ENCODE data around the gene ABCC1.

Gene ABCC1

DNA sequence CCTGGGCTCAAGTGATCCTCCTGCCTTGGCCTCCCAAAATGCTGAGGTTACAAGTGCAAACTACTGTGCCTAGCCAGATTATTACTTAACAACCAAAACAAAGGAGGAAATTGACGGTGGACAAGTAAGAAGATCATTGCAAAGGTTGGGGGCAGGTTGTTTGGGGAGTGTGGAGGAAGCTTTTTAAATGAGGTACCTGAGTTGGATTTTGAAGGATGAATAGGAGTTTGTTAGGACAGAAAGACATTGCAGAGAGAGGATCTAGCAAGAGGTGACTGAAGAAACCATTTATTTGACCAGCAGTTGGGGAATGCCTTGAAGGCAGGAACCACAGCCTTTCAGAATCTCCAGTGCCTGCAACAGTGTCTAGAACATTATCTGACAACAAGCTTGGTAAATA is 51.3 kb downstream of the ABCC1 start:
- no peak for DNase-seq

DNA sequence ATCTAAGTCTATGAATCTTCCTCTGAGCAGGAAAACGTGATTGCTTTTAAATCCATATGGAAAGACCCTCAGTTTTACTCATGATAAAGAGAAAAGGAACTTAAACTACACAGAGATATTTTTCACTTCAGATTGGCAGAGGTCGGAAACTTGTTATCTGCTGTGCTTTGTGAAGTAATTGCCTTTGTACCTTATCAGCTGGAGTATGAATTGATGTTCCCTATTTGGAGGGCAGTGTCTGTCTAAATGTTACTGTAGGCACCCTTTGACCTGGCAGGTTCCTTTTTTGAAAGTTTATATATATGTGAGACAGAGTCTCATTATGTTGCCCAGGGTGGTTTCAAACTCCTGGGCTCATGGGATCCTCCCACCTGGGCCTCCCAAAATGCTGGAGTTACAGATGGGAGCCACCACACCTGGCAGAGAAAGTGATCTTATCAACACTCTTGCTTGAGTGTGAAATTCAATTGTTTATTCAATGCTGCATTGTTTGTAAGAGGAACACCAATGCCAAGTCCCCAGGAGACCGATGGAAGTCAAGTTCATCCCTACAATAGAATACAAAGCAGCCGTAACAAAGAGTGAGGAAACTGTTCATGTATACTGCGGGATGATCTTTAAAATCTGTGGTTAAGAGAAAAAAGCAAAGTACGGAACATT is 52.3 kb downstream of the ABCC1 start:
- no peak for DNase-seq

DNA sequence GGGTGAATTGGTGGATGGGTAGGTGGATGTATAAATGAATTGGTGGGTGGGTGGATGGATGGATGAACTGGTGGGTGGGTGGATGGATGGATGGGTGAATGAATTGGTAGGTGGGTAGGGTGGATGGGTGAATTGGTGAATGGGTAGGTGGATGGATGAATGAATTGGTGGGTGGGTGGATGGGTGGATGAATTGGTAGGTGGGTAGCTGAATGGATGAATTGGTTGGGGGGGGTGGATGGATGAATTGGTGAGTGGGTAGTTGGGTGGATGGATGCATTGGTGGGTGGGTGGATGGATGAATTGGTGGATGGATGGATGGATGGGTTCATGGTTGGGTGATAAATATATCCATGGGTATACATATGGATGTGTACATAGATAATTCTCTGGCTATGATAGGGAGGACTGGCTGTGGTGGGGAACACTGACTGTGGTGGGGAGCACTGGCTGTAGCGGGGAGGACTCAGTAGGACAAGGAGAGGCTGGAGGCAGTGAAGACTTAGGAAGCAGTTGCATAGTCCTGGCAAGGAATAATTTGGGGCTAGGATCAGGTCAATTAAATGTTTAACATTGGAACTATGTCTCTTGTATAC is 54.4 kb downstream of the ABCC1 start:
- DNase-seq: no peak

DNA sequence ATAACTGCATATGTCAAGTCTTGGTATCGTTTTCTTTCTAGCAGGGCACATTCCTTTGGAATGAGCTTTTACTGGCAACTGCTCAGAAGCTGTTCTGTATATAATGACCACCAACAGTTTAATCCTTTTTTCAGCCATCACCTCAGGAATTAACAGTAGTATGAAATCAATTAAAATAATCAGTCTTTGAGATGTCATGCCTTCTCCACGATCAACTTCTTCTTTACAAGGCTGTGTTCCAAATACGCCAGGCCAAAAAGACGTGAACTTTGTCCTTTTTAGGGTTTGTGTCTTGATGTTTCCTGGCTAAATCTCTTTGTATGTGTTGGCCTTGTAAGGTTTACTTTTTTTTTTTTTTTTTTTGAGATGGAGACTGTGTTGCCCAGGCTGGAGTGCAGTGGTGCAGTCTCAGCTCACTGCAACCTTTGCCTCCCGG is 54.9 kb downstream of the ABCC1 start:
- no peak for DNase-seq

DNA sequence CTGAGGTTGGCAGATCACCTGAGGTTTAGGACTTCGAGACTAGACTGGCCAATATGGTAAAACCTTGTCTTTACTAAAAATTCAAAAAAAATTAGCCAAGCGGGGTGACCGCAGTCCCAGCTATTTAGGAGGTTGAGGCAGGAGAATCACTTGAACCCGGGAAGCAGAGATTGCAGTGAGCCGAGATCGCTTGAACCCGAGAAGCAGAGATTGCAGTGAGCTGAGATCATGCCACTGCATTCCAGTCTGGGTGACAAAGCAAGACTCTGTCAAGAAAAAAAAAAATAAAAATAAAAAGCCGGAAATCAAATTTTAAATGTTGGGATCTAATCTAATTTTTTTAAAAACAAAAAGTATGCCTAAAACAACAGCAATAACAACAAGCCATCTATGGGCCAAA is 56.3 kb downstream of the ABCC1 start:
- DNase-seq: no peak

DNA sequence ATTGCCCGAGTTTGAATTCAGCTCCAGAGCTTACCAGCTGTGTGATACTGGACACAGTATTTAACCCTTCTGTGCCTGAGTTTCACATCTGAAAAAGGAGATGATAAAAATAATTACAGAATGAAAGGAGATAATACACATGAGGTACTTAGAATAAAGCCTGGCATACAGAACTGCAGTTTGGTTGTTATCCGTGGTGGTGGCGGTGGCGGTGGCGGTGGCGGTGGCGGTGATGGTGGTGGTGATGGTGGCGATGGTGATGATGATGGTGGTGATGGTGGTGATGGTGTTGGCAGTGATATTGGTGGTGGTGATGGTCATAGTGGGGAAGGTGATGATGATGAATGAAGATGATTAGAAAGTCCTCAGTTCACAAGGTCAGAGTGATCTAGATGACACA is 57.2 kb downstream of the ABCC1 start:
- no peak for DNase-seq

DNA sequence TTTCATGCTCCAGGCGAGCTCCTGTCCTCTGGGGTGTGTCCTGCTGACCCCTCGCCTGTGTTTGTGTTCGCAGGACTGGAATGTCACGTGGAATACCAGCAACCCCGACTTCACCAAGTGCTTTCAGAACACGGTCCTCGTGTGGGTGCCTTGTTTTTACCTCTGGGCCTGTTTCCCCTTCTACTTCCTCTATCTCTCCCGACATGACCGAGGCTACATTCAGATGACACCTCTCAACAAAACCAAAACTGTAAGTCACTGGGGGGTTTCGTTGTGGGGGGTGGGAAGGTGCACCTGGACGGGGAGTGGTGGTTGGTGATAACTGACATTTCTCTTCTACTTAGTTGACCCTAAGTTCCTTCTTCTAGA is 58.3 kb downstream of the ABCC1 start:
- DNase-seq: no peak

DNA sequence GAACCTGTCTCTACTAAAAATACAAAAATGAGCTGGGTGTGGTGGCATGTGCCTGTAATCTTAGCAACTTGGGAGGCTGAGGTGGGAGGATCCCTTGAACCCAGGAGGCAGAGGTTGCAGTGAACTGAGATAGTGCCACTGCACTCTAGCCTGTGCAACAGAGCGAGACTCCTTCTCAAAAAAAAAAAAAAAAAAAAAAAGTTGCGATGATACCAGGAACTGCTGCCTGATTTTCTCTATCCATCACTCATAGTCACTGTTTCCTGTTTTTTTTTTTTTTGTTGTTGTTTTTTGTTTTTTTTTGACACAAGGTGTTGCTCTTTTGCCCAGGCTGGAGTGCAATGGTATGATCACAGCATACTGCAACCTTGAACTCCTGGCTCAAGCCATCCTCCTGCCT is 59.2 kb downstream of the ABCC1 start:
- DNase-seq: no peak

DNA sequence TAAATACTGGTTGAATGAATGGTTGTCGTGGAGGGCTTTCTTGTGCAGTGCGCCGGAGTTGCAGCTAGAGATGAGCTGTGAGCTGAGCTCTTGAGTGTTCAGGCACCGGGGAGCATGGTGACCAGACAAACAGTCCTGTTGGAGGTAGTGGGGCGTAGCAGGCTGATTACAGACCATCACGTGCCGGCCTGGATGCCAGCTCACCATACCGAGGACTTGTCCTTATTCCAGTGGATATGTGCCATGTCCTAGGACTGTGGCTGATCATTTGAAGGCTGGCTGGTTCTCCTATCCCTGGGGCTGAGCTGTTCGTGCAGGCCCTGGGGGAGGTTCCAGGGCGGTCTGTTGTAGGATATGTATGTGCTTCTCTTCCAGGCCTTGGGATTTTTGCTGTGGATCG is 60.0 kb downstream of the ABCC1 start:
- no peak for DNase-seq

DNA sequence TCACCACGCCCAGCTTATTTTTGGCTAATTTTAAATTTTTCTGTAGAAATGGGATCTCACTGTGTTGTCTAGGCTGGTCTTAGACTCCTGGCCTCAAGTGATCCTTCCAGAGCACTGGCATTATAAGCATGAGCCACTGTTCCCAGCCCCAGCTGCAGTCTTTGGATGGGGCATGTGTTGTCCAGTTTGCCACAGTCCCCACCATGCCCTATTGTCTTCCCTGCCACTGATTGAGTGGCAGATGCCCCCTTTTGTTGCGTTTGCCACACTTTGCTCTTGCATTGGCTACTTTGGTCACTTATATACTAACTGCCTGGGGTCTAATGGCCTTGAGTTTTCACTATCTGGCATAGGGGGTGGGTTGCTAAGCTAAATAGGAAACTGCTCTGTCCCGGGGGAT is 60.8 kb downstream of the ABCC1 start:
- DNase-seq: no peak

DNA sequence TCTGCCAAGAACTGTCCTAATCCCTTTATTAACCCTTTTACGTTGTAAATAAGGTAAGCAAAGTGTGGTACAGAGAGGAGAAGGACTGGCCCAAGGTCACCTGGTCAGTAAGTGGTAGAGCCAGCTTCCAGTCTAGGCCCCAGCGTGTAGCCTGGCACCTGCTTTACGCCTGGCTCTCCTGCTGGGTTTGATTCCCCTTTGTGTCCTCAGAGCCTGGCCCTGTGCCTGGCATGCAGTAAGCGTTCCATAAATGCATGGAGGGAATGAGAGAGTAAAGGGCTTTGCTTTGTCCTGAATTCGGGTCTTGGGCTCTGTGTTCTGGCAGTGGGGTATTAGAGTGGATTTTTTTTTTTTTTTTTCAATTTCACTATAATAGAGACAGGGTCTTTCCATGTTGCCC is 62.7 kb downstream of the ABCC1 start:
- no peak for DNase-seq

DNA sequence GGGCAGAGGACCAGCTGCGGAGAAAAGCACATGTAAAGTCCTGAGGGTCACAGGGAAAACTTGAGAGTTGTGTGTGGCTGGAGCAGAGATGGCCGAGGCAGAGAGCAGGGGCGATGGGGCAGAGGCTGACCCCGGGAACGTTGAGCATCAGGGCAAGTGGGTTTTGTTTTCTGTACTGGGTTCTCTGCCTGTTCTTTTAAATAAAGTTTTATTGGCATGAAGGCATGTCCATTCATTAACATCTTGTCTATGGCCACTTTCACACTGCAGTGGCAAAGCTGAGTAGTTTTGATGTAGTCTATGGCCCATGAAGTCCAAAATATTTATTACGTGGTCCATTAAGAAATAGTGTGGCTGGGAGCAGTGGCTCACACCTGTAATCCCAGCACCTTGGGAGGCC is 64.4 kb downstream of the ABCC1 start:
- DNase-seq: no peak

DNA sequence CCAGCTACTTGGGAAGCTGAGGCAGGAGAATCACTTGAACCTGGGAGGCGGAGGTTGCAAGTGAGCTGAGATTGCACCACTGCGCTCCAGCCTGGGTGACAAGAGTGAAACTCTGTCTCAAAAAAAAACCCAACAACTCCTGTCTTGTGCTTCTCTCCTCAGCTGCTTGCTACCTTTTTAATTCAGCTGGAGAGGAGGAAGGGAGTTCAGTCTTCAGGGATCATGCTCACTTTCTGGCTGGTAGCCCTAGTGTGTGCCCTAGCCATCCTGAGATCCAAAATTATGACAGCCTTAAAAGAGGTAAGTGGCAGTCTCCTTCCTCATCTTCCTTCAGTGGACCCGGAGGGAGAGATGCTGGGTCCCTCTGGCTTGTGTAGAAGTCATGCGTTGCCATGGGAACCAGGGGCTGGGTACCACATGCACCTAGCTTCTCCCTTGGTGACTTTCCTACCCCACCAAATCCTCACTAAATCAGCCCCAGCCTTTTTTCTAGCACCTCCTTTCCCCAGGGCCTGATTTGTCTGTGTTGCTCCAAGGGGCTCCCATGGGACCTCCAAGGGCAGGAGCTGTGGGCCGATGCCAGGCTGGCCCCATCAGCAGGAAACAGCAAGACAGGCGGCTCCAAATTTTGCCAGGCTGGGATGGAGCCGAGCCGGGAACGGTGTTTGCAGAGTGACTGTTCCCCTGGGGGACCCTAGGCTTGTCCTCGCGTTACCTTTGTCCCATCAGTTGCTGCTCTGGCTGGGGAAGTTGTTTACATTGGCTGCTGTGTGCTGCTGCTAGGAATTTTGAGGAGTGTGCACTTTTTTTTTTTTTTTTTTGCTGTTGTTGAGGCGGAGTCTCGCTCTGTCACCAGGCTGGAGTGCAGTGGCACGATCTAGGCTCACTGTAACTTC is 65.2 kb downstream of the ABCC1 start:
- no peak for DNase-seq

DNA sequence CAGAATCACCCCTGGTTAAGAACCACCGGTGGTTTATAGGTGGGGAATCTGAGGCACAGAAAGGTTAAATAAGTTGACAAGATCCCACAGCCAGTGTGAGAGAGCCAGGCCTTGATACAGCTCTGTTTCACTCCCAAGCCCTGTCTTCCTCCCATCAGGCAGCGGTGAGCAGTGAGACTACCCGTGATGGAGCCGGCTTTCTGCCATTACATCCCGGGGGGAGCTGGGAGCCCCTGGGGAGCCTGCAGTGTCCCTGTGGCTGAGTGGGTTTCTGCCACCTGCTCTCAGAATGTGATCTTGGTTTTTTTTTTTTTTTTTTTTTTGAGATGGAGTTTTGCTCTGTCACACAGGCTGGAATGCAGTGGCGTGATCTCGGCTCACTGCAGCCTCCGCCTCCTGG is 66.4 kb downstream of the ABCC1 start:
- no peak for DNase-seq

DNA sequence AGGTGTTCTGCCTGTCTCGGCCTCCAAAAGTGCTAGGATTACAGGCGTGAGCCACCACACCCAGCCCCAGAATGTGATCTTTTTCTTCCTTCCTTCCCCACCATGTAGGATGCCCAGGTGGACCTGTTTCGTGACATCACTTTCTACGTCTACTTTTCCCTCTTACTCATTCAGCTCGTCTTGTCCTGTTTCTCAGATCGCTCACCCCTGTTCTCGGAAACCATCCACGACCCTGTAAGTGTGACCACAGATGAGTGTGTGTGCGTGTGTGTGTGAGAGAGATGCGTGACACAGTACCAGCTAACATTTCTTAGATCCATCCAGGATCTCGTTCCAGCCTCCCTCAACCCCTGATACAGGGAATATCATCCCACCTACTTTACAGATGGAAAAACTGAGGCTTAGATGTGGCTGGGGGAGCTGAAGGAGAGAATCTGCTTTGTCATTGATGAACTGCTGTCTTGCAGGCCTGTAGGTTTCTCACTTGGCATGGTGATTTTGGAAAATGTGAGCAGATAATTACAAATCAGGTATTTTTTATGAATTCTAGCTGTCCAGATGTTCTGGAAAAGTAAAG is 67.1 kb downstream of the ABCC1 start:
- DNase-seq: no peak

DNA sequence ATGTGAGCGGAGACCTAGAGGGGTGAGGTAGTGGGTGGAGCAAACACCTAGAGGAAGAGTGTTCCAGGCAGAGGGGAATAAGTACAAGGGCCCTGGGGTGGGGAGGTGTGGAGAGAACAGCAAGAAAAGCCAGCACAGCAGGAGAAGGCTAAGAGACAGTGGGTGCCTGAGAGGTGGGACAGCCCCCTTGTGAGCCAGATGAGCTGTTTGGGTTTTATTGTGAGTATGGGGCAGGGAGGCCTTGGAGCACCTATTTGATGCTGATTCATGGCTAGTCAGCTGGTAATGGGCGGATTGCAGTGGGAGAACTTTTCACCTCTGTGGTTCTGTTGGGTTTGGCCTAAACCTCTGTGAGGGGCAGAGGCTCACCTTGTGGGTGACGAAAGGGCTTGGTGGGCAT is 68.4 kb downstream of the ABCC1 start:
- DNase-seq: no peak

DNA sequence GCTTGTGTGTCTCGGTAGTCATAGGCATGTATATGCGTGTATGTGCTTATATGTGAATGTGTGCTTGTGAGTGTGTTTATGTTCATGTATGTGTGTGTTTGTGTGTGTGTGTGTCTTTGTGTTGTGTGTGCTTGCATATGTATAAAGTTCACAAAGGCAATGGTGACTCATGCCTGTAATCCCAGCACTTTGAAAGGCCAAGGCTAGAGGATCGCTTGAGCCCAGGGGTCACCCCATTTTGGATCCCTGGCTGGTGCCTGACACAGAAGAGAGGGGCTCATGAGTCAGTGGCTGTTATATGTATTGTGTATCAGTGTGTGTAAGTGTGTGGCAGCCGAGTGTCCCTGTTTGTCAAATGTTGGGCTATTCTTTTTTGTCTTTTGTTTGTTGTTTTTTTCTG is 69.3 kb downstream of the ABCC1 start:
- DNase-seq: no peak

DNA sequence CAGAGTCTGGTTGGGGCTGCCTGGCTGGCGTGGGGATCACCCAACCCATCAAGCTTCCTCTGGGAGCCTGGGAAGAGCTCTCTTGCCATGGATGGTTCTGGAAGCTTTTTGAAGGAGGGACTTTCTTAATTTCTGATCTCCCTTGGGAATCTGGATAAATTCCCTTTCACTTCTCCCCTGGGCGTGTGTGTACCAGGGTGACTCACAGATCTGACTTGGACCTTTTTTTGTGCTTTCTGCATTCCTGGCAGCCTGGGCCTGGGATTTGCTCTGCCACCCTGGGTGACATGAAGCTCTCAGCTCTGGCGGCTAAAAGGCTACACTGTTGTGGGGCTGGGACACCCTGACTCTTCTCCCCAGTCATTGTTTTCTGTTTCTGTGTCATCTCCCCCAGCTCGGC is 70.1 kb downstream of the ABCC1 start:
- DNase-seq: no peak

DNA sequence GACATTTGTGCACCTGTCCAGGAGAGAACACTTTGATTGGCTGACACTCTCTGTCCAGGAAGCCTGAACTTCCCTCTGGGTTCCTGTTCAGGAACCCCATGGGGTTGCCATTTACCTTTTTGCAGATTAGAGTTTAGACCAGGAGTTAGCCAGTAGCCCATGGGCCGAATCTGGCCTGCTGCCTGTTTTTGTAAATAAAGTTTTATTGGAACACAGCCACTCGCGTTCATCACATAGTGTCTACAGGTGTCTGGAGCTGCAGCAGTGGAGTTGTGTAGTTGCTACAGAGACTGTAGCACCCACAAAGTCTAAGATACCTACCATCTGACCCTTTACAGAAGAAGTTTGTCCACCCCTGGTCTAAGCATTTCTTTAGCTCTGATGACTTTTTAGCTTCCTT is 70.9 kb downstream of the ABCC1 start:
- no peak for DNase-seq

DNA sequence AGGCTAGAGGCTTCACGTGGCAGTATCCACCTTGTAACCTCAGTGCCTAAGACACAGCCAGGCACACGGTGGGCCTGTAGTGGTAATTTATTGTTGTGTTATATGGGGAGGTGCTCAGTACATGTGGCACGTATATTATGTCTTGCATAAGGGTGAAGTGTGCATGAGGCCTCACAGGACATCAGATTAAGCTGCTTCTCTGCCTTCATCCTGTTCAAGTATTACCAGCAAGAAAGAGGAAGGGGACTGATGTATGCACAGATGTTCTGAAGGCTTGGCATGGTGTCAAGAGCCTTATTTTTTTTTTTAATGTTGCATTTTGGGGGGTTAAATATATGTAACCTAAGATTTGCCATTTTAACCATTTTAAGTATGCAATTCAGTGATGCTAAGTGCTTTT is 71.6 kb downstream of the ABCC1 start:
- DNase-seq: no peak

DNA sequence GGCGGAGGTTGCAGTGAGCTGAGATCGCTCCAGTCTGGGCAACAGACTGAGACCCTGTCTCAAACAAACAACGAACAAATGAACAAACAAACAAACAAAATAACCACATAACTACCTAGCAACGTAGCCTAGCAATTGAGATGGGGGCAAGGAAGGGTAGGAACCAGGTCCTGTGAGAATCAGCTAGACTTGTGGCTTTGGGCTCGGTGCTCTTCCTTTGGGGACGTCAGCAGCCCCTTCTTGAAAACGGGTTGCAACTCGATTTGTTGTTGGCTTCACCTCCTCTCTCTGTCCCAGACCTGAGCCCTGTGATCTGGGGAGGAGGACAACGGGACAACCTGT is 72.2 kb downstream of the ABCC1 start:
- DNase-seq: no peak

DNA sequence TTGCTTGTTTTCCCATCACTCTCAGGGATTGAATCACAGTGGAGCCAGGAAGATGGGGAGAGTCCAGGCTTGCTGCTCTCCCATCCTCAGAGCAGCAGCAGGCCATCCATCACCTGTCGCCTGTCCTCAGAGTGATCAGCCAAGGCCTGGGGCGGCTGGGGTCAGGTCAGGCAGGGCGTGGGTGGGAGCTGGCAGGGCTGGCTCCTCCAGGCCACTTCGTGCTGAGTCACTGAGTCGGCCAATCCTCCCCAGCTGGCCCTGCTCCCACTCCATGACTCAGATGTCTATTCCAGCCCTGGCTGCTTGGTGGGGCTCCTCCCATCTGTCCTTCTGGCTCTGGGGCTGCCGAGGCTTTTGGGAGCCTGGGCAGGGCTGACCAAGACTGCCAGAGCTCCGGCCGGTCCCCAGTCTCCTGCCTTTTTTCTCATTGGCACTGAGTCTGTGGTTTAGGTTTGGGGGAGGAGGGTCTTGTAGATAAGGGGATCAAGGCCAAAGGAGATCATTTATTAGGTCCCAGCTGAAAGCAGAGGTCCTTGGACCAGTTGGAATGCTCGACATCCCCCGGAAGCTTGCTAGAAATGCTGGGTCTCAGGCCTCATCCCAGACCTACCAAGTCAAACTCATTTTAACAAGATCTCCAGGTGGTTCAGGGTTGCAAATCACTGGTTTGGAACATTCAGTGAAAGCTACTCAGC is 72.7 kb downstream of the ABCC1 start:
- DNase-seq: no peak

DNA sequence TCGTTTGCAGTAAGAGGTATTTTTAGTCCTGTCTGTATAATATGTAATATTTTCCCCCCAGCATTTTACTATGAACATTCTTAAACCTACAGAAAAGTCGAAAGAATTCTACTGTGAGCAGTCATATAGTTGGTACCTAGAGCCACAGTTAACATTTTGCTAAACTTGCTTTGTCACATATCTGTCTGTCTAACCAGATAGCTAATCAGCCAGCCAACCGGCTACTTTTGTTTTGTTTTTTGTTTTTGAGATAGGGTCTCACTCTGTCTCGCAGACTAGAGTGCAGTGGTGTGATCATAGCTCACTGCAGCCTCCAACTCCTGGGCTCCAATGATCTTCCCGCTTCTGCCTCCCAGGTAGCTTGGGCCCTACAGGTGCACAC is 73.3 kb downstream of the ABCC1 start:
- DNase-seq: no peak

All from activated CD8-positive, alpha-beta memory T cell treated with anti-CD3 and anti-CD28 coated beads, Interleukin-2, amount 50 U/mL, for 48 hours (primary cell).